ELR (cell line): Measurements from ENCODE around the gene SLFN12L.
"Not testable (repeated sequence)": the region's sequence is repeated elsewhere in the genome, so short reads cannot be mapped to it uniquely, and the experiment has no call there.

Source experiments
- DNase-seq: peaks from one replicate; pipeline ENCODE4 v3.0.0-alpha.2; 2015; ENCODE audit warnings: low read depth

SLFN12L gene

DNA sequence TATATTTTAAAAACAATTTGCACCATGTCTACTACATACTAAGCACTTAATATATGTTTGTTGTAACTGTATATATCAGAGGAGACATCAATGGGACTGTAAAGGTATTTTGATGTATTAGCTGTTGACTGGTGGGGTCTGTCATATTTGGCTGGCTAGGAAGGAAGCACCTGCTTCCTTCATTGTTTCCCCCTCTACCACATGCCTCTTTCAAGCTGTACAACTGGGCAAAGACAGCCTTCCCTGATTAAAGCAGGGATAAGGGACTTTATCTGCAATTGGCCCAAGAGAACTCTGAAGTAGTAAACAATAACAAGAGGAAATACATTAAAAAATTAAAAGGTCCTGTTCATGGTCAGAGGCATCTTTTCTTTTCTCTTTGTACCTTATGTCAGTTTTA lies 5.5 kb upstream of the SLFN12L start:
- DNase-seq = no peak

DNA sequence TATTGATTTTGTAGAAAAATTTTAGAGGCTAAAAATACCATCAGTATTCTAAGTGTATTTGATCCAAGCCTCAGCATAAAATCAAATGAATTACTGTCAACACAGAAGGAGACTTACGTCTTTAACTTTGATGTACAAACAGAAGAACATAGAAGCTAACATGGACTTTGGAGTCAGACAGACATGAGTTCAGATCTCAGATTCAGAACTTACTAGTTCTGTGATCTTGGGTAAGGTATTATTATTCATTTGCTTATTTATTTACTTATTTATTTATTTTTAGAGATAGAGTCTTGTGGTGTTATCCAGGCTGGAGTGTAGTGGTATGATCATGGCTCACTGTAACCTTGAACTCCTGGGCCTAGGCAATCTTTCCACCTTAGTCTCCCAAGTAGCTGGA lies 4.0 kb upstream of the SLFN12L start:
- DNase-seq = no peak

DNA sequence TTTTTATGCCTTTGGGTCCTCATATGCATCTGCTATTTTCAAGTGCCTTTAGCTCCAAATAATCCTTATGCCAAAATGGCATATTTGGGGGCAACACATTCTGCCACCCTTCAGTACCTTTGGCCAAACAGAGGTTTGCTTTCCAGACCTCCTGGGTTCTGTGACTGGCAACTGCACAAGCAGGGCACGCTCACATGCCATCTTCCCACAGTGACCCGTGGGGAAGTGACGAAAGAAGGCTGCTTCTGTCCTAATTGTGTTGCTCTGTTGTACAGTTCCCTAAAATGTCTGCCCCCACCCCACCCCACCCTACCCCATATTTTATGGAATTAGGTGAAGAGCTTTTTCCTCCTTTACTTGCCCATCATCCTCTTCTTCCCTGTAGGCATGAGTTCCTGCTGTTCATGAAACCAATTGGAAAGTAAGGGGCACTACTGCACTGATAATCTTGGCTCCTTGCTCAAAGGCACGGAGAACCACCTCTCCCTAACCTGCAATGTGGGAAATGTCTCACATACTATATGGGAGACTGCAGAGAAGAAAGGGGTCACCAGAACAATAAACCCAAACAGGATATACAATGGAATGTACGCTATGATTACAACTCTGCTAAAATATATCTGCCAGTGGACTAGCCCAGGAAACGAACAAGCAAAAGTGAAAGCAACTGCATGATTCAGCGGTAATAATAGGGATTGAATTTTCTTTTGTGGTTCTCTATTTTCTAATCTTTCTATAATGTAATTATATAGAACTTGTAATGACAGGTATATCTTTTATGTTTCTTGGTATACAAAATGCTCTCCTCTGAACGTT lies 3.3 kb upstream of the SLFN12L start:
- peak; percentile 65 for DNase-seq

DNA sequence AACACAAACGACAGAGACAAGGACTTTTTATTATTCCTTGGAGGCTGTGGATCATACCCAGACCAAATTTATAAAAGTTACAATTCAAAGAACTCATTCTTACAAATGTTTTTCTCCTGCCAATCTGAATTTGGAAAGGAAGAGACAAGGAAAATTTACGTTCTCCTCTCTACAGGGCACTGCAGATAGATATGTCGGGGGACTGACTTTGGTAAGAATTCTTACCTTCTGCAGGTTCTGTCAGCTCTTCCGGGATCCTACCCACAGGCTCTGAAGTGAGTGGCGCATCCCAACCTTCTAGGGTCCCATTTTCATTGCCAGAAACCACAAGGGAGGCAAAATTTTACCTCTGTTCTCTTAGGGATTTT lies 2.2 kb upstream of the SLFN12L start:
- DNase-seq = no peak

DNA sequence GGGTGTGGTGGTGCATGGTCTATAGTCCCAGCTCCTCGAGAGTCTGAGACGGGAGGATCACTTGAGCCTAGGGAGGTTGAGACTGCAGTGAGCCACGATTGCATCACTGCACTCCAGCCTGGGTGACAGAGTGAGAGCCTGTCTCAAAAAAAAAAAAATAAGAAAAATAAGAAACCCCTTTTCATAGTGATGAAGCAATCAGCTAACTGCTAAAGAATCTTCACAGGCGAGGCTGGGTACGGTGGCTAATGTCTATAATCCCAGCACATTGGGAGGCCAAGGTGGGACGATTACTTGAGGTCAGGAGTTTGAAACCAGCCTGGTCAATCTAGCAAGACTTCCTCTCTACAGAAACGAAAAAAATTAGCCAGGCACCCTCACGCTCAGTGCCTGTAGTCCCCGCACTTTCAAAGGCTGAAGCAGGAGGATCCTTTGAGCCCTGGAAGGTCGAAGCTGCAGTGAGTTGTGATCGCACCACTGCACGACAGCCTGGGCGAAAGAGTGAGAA lies 760 bp downstream of the SLFN12L start:
- no peak for DNase-seq

DNA sequence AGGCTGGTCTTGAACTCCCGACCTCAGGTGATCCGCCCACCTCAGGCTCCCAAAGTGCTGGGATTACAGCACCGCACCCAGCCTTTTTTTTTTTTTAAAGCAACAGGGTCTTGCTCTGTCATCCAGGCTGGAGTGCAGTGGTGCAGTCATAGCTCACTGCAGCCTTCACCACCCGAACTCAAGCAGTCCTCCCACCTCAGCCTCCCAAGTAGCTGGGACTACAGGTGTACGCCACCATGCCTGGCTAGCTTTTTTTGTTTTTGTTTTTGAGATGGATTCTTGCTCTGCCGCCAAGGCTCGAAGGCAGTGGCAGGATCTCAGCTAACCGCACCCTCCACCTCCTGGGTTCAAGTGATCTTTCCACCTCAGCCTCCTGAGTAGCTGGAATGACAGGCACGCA lies 2.1 kb downstream of the SLFN12L start:
- not testable (repeated sequence) for DNase-seq

DNA sequence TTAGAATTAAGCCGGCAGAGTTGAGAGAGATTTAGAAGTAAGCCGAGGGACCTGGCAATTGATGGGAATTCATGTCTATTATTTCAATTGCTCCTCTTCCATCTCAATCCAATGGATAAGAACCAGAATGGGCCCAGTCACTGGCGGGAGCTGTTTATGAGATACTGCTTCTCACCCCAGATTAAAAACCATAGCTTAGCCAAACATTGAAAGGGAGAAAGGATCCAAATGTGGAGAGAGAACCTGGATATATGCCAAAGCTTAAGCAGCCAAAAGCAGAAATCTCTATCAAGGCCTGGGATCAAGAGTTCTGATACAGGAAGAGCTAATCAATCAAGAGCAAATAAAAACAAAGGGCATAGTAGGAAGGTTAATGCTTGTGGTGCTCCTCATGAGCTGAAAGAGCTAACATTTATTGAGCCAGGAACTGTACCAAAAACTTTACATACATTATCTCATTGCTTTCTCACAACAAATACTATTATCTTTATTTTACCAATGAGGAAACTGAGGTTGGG lies 2.8 kb downstream of the SLFN12L start:
- DNase-seq = no peak

DNA sequence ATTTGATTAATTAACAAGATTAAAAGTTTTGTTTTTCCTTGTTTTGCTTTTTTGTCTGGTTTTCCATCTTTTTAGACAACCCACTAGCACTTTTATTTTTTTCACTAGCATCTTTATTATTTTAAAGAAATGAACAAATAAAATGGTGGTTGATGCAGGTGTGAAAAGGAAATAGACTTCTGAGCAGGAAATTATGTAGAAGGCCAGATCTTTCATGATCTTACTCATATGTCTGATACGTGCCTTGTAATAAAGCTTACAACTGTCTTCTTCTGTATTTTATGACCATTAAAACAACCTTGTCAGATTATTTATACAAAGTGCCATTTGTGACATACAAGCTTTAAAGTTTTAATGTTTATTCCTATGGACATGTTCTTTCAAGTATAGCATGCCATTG lies 6.3 kb downstream of the SLFN12L start:
- DNase-seq = no peak

DNA sequence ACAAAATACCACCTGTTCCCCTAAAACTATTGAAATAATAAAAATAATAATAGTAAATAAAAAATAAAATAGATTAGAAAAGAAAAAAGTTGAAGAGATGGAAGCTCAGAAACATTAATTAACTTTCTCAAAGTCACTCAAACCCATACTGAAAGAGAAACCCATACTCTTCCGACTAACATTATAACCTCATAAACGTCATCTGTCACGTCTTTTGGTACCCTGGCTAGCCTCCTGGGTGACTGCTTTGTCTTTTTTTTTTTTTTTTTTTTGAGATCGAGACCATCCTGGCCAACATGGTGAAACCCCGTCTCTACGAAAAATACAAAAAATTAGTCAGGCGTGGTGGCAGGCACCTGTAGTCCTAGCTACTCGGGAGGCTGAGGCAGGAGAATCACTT lies 7.6 kb downstream of the SLFN12L start:
- DNase-seq = no peak

DNA sequence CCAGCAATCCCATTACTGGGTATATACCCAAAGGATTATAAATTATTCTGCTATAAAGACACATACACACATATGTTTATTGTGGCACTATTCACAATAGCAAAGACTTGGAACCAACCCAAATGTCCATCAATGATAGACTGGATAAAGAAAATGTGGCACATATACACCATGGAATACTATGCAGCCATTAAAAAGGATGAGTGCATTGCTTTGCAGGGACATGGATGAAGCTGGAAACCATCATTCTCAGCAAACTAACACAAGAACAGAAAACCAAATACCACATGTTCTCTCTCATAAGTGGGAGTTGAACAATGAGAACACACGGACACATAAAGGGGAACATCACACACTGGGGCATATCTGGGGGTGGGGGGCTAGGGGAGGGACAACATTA lies 8.2 kb downstream of the SLFN12L start:
- not testable (repeated sequence) for DNase-seq

DNA sequence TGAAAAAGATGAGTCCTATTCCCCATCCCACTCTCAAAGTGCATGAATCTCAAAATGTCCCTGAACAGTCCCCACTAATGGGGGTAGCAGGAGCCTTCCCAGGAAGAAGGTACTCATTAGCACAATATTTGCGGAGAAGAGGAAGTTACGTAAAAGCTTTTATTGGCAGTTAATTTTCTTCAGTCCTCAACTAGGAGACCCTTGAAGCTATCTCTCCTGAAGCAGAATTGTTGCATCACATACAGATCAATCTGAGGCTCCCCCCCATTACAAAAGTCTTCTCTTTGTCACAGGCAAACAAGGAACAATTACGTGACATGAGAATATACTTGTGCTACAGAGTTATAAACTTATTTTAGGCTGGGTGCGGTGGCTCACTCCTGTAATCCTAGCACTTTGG lies 14.2 kb downstream of the SLFN12L start:
- no peak for DNase-seq

DNA sequence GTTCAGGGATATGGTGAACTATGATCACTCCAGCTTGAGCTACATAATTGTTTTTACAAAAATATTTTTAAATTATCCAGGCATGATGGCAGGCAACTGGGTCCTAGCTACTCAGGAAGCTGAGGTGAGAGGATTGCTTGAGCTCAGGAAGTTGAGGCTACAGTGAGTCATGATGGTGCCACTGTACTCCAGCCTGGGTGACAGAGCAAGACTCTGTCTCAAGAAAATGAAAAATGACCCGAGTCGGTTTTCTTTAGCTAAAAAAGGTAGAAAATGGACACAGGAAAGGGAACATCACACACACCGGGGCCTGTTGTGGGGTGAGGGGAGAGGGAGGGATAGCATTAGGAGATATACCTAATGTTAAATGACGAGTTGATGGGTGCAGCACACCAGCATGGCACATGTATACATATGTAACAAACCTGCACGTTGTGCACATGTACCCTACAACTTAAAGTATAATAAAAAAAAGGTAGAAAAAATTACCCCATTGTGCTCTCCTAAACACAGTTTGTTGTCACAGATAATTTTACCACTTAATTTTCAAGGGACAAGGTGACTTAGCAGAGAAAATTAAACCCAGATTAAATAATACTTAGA lies 15.7 kb downstream of the SLFN12L start:
- peak; percentile 57 for DNase-seq

DNA sequence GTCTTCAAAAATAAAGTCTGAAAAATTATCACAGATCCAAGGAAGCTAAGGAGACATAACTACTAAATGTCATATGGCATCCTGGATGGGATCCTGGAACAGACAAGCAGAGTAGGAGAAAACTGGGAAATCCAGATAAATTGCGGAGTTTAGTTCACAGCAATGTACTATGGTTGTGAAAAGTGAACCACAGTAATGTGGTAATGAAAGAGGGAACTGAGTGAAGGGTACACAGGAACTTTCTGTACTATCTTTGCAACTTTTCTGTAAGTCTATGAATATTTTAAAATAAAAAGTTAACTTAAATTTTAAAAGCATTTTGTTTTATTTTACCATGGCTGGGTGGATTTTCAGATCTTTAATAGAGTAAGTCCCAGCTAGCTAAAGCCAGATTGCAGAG lies 16.3 kb downstream of the SLFN12L start:
- DNase-seq = no peak

DNA sequence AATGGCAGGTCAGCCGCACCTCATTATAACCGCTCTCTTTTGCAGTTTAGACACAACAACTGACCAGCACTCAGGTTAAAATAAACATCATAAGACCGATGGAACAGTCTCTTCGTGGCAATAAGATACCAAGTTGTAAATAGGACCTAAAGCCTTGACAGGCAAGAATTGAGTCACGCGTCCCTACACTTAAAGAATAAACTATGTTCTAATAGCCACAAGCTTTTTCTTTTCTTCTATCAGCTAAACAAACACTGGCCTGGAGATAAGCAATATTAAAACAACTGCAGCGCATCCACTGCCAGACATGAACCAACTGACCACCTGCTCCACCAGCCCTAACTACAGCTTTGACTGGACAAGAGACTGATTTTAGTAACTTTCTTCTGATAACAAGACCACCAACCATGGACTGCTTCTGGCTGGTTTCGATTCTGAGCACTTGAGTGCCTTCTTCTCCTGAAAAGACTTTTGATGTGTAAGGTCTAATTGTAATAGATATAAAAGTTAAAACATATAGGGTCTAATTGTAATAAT lies 17.5 kb downstream of the SLFN12L start:
- DNase-seq = no peak

DNA sequence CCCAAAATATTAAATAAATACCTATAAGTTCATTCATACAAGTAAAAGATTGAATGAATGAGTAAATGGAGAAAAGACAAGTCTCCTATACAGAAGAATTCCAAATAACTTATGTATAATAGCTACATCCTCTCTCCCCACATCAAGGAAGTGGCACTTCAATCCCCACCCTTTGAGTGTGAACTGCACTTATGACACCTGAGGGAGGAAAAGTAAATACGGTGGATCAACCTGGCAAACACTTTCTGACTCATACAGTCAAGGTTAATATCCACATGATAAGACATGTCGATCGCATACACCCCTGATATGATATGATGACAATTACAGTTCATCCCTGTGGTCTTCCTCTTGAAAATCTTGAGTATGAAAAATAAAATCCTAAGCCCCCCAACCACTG lies 18.0 kb downstream of the SLFN12L start:
- DNase-seq = no peak

DNA sequence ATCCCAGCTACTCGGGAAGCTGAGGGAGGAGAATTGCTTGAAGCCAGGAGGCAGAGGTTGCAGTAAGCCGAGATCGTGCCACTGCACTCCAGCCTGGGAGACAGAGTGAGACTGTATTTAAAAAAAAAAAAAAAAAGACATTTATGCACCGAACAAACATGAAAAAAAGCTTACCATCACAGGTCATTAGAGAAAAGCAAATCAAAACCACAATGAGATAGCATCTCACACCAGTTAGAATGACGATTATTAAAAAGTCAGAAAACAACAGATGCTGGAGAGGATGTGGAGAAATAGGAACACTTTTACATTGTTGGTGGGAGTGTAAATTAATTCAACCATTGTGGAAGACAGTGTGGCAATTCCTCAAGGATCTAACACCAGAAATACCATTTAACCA lies 19.0 kb downstream of the SLFN12L start:
- not testable (repeated sequence) for DNase-seq

DNA sequence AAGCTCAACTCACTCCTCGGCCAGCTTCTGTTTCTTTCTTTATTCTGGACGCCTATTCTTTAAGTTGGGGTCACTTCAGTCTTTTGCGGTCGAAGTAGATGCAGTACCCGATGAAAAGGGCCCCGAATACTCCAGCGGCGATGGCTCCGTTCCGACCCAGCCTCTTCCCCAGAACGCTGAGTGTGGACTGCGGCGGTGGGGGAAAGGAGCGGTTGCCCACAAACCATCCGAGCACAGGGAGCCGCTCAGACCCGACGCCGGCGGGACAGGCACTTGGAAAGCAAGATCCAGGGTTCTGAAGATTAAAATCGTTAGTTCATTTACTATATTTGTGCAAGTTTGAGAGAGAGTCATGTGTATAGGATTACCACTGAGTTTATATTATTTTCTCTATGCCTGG lies 22.5 kb downstream of the SLFN12L start:
- DNase-seq = no peak

DNA sequence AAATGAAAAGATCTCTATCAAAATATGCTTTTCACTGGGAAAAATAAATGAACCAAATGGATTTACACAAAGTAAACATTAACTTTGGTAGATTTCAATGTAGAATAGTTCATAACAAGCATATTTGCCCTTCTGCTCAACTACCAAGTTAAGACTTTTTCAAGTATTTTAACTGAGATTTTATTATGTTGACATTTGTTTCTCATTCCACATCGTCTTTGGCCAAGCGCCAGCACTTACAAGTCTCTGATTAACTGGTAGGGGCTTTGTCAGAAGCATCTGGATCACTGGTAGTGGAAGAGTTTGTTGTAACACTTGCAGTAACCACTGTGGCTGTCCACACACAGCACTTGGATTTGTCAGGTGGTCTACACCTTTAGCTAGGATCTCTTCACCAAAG lies 22.9 kb downstream of the SLFN12L start:
- DNase-seq = no peak

DNA sequence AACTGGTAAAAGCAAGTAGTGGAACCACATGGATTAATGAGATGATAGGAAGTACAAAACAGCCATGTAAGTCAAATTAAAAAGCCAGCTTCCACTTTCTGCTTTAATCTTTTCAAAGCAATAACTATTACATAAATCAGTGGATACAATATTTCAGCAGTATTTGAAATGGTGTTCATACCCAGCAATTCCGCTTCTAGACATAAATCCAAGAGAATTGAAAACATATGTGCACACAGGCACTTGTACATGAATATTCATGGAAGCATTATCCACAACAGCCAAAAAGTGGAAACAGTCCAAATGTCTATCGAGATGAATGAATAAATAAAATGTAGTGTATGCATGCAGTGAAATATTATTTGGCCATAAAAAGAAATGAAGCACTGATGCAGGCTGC lies 27.4 kb downstream of the SLFN12L start:
- no peak for DNase-seq

DNA sequence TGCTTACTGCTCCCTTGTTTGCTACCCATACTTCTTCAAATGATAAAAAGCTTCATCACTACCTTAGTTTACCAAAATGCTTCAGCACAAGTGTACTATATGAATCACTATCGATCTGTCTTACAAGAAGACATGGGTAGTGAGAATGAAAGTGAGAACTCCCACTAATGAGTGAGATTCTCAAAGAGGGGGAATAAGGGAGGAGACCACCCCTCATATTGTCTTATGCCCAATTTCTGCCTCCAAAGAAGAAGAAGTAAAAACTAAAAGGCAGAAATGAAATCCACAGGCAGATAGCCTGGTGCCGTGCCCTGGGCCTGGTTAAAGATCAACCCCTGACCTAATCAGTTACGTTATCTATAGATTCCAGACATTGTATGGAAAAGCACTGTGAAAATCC lies 29.8 kb downstream of the SLFN12L start:
- DNase-seq = not testable (repeated sequence)

DNA sequence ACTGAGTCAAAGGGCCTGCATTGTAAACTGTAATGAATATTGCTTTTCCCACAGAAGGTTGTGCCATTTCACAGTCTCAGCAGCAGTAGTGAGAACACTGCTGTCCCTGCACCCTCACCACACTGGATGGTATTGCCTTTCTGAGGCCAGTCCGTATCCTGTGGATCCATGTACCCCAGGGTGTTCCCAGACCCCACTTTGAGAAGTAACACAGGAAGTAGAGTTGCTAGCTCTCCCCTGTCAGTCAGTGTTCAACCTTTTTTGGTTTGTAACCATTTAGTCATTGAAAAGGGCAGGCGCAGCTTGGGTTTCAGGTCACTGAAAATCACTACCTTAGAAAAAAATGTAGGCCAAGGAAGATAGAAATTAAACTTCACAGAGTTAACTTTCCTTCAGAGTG lies 37.9 kb downstream of the SLFN12L start:
- DNase-seq = no peak

DNA sequence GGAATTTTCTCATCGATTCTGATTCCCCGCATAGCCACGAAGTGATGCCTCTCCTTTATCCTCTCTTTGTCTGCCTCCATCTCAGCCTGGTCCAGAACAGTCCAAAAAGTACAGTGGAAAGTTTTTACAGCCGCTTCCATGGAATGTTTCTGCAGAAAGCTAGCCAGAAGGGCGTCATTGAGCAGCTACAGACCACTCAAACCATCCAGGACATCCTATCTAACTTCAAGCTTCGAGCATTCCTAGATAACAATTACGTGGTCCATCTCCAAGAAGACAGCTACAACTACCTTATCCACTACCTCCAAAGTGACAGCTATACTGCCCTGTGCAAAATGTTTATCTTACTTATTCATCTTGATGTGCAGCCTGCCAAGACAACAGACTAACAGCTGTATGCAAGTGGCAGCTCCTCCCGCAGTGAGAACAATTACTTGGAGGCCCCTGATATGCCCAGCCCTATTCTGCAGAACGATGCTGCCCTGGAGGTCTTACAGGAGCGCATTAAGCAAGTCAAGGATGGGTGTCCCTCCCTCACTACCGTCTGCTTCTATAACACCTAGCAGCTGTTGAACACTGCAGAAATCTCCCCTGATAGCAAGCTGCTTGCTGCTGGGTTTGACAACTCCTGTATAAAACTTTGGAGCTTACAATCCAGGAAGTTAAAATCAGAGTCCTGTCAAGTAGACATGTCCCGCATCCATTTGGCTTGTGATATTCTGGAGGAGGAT lies 38.9 kb downstream of the SLFN12L start:
- DNase-seq = no peak
